ENCODE data around the gene IMPG2.

Gene IMPG2

DNA sequence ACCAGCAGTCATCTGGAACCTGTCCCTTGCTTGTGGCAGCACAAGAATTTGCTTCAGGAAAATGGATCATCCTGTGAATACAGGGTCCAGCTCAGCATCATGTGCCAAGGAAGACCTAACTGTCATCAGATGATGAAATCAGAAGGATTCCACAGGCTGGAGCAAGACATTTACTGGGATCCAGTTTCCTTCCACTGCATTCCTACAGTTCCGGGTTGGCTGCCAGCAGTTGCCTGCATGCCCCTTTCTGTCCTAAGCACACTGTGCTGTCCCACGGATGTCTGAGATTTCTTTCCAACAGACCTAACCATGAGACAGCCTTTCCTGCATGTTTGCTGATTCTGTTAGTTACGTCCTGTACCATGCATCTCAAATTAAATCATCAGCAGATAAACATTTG is 140.7 kb downstream of the IMPG2 start:
- DNase-seq, result no peak

DNA sequence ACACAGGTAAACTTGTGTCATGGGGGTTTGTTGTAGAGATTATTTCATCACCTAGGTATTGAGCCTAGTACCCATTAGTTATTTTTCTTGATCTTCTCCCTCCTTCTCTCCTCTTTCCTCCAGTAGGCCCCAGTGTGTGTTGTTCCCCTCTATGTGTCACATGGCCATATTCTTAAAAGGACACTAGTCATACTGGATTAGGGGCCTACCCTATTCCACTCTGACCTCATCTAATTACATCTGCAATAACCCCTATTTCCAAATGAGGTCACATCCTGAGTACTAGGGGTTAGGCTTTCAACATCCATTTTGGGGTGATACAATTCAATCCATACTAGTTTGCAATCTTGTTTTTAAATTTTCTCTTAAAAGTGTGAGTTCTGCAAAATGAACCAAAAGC is 142.8 kb downstream of the IMPG2 start:
- no peak for DNase-seq

Measured in MV-4-11 (cell line).